ENCODE measurements around the gene MVB12B. TPM values are rescaled to one million over a fixed set of nuclear protein-coding genes. Genes with fewer than 3 reads are reported as not detected.

Gene MVB12B
- total RNA-seq, 4 donors from 2014 or later: 27.2 to 36.9 (median 33.2) TPM

GRCh38 chr9:126388964-126389708, 62.5 kb downstream of the MVB12B start:
- no peak for TF ChIP-seq EP300 (IDR thresholded peaks at IDR 0.05)
- TF ChIP-seq CTCF (IDR thresholded peaks at IDR 0.05): no peak
- no peak for TF ChIP-seq POLR2A (IDR thresholded peaks at IDR 0.05)
- peaks cover 0 to 69% (median 27%) of the 10 kb centered on the region in 4 donors for H3K4me1 ChIP-seq
- H3K27ac ChIP-seq: peak overlapping the region in 2 of 4 donors; percentile 21 to 76

GRCh38 chr9:126389992-126390391, 63.4 kb downstream of the MVB12B start:
- H3K27me3 ChIP-seq: no peaks in the 10 kb centered on the region
- H3K9me3 ChIP-seq: no peaks in the 10 kb centered on the region
- peaks cover 0 to 71% (median 27%) of the 10 kb centered on the region in 4 donors for H3K4me1 ChIP-seq
- TF ChIP-seq POLR2A (IDR thresholded peaks at IDR 0.05) (no peak), CTCF (IDR thresholded peaks at IDR 0.05) (no peak), EP300 (IDR thresholded peaks at IDR 0.05) (no peak)
- WGBS, 2 donors: 68 to 73% methylated on average over 2 of the region's 2 CpGs
- no peak for DNase-seq (ENCODE audit: low spot score in 2 of 2)
- H3K27ac ChIP-seq: peak overlapping the region in 2 of 4 donors; percentile 21 to 86
- no peak overlapping the region for H3K4me3 ChIP-seq
- peaks cover 0 to 49% (median 0%) of the 10 kb centered on the region in 3 donors for H3K36me3 ChIP-seq

More at GRCh38 chr9:126388964-126389708, 62.5 kb downstream of the MVB12B start:
- Histone ChIP-seq H3K4me3 (no peak overlapping the region), H3K36me3 (peaks cover 0 to 42% (median 0%) of the 10 kb centered on the region in 3 donors), H3K9me3 (no peaks in the 10 kb centered on the region), H3K27me3 (no peaks in the 10 kb centered on the region)
- DNase-seq (ENCODE audit: low spot score in 2 of 2): no peak
- 84 to 91% methylated on average over 8 of the region's 8 CpGs for WGBS, 2 donors

DNA sequence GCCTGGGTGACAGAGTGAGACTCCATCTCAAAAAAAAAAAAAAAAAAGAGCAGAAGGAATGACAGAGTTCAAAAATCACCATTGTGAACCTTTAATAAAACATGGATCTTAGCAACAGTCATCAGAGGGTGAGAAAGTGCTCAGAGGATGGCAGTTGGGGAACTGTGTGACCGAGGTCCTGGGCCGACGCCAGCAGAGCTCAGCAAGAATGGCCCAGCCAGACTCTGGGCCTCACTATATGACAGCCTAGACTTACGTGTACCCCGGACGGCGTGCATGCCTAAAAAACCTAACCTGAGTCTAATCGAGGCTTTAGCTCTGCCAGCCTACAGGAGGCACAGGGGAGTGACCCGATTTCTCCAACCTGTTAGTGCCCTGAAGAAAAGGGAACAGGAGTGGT, 64.3 kb downstream of the MVB12B start:
- peaks cover 0 to 75% (median 26%) of the 10 kb centered on the region in 4 donors for H3K4me1 ChIP-seq
- 76 to 90% methylated on average over 9 of the region's 9 CpGs for WGBS, 2 donors
- peak overlapping the region in 3 of 4 donors; percentile 49 to 86 (median 78) for H3K27ac ChIP-seq
- no peaks in the 10 kb centered on the region for H3K27me3 ChIP-seq
- no peaks in the 10 kb centered on the region for H3K9me3 ChIP-seq
- DNase-seq (ENCODE audit: low spot score in 2 of 2): no peak
- TF ChIP-seq EP300 (IDR thresholded peaks at IDR 0.05) (no peak), POLR2A (IDR thresholded peaks at IDR 0.05) (no peak), CTCF (IDR thresholded peaks at IDR 0.05) (no peak)
- H3K36me3 ChIP-seq: peaks cover 0 to 55% (median 0%) of the 10 kb centered on the region in 3 donors
- H3K4me3 ChIP-seq: no peak overlapping the region

DNA sequence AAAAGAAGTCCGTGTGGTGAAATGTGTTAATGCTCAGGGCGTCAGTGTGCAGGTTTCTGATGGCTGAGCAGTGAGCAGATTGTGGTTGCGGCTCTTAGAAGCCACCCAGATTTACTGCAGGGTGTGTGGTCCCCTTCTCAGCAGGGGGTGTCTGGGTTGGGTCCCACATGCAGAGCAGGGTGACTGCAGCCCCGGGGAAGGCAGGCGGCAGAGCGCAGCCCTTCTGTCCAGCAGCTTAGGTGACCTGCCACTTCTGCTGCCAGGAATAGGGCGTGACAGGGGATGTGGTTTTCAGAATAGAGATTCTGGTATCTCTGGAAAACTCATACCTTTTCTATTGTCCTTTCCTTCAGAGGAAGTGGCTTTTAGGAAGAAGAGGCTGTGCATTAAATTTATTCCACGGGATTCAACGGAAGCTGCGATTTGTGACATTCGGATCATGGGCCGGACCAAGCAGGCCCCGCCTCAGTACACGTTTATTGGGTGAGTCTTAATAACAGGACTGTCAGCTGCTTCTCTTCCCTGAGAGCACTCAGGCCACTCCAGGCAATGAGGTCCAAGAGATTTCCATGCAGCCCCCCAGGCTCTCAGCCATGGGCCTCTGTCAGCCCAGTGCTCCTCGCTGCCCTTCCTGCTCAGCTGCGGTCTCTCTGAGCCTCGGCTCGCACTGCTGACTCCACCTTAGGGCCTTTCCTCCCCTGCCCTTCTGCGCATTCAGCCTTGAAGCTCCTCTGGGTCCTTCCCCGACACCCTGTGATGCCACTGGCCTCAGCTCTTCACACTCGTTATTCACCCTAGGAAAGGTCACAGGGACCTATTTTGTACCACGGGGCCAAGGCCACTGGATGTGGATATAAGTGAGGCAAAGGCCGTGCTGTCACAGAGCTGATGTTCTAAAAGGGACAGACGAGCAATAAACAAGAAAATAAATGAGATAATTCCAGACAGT, 65.4 kb downstream of the MVB12B start:
- WGBS, 2 donors: 79 to 83% methylated on average over 24 of the region's 24 CpGs
- peaks cover 0 to 66% (median 0%) of the 10 kb centered on the region in 3 donors for H3K36me3 ChIP-seq

More for the DNA sequence above, 65.4 kb downstream of the MVB12B start:
- H3K9me3 ChIP-seq: no peaks in the 10 kb centered on the region
- H3K4me3 ChIP-seq: no peak overlapping the region
- peaks cover 0 to 76% (median 20%) of the 10 kb centered on the region in 4 donors for H3K4me1 ChIP-seq
- TF ChIP-seq CTCF (IDR thresholded peaks at IDR 0.05): no peak
- no peak for TF ChIP-seq EP300 (IDR thresholded peaks at IDR 0.05)
- TF ChIP-seq POLR2A (IDR thresholded peaks at IDR 0.05): no peak
- peak overlapping the region; percentile 49 to 86 (median 67) for H3K27ac ChIP-seq
- no peak for DNase-seq (ENCODE audit: low spot score in 2 of 2)
- no peaks in the 10 kb centered on the region for H3K27me3 ChIP-seq

Measured in tibial nerve (tissue), 4 donors.